Activated naive CD8-positive, alpha-beta T cell treated with anti-CD3 and anti-CD28 coated beads for 36 hours (primary cell): ENCODE data around the gene IDUA. TPM values are rescaled to one million over a fixed set of nuclear protein-coding genes. Genes with fewer than 3 reads are reported as not detected.
A peak's percentile ranks its signal among the peaks of the same experiment; 100 is the strongest.

ENCODE experiments used
- DNase-seq: peaks from one replicate; pipeline ENCODE4 v3.0.0; 2021
- H3K27ac Mint-ChIP-seq: one replicate; pipeline ENCODE4 v1.8.0; 2022; ENCODE audit warnings: mild to moderate bottlenecking, moderate library complexity, mixed read lengths
- H3K27me3 Mint-ChIP-seq: one replicate; pipeline ENCODE4 v1.8.0; 2022; ENCODE audit warnings: mild to moderate bottlenecking, mixed read lengths
- H3K36me3 Mint-ChIP-seq: one replicate; pipeline ENCODE4 v1.8.0; 2021; ENCODE audit warnings: mild to moderate bottlenecking, mixed read lengths
- H3K4me1 Mint-ChIP-seq: one replicate; pipeline ENCODE4 v1.8.0; 2021; ENCODE audit warnings: mixed read lengths
- H3K4me3 Mint-ChIP-seq: one replicate; pipeline ENCODE4 v1.8.0; 2022; ENCODE audit warnings: mild to moderate bottlenecking, moderate library complexity, mixed read lengths
- H3K9me3 Mint-ChIP-seq: one replicate; pipeline ENCODE4 v1.8.0; 2022; ENCODE audit warnings: mixed read lengths
- total RNA-seq, 2 experiments: library from RNA; stranded (reverse); gene quantifications; one replicate each; pipeline ENCODE4 v1.2.3, GENCODE V29; 2021

Gene IDUA
- total RNA-seq, 2 experiments from 2014 or later = 6.6 to 7.1 TPM

DNA sequence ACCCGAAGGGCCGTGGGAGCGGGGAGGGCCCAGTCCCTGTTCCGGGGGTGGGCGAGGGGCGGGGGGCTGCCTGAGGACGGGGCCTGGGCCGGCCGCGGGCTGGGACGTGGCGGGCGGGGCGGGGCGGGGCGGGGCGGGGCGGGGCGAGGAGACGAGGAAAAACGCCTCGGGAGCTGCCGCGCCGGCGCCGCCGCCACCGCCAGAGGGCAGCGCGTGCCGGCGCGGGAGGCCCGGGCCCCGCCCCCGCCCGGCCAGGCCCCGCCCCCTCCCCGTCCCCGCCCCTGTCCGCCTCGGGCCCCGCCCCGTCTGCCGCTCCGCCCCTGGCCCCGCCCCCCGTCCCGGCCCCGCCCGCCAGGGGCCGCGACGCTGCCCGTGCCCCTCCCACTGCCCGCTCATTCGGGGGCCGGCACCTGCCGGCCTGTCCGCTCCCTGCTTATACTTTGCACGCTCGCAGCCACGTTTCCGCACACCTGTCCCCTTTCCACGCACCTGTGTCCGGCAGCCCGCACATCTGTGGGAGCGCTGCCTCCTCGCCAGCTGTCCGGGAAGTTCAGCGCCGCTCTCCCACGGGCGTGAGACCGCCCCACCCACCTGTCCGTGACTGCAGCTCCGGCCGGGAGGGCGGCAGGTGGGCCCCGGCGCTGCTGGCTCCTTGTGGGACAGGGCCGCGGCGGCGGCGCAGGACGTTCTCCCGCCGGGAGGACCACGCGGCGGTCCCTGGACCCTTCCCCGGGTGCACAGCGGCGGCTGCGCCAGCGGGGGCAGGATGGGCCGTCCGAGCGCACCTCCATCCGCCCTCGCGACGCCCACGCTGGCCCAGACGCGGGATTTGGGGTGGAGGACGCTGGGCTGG is 22.9 kb downstream of the IDUA start:
- Mint-ChIP-seq H3K4me3 (peak overlapping the region; percentile 73), H3K36me3 (no peaks in the 10 kb centered on the region), H3K4me1 (peaks cover 10% of the 10 kb centered on the region), H3K9me3 (no peaks in the 10 kb centered on the region), H3K27ac (no peak overlapping the region), H3K27me3 (peaks cover 35% of the 10 kb centered on the region)
- peak; percentile 80 for DNase-seq

DNA sequence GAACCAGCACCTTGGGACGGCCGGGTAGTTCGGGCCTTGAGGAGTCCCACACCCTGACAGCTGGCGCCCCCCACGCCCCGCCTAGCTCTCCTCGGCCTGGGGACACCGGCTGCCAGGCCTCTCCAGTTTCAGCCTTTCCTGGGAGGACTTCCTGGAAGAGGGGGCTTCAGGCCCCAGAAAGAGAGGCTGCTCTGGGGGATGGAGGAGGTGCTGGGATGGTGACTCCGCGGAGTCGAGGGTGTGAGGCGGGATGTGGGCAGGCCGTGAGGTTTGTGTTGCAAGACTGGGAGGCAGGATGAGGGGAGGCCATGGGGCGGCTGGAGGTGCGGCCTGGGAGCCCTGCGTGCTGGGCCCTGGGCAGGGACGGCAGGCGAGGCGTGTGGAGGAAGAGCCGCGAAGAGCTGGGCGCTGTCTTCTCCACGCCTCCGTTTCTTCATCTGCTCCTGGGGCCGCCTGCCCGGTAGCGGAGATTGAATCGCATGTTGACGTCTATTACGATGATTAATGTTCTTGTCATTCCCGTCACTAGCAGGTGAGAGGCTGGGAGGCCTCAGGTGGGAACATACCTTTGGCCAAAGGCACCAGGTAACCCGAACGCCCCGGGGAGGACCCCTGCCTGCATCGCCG is 23.7 kb downstream of the IDUA start:
- peaks cover 10% of the 10 kb centered on the region for H3K4me1 Mint-ChIP-seq
- peak overlapping the region; percentile 73 for H3K4me3 Mint-ChIP-seq
- H3K9me3 Mint-ChIP-seq = no peaks in the 10 kb centered on the region
- H3K36me3 Mint-ChIP-seq = no peaks in the 10 kb centered on the region
- peak; percentile 81 for DNase-seq
- peaks cover 33% of the 10 kb centered on the region for H3K27me3 Mint-ChIP-seq
- peak overlapping the region; percentile 71 for H3K27ac Mint-ChIP-seq

DNA sequence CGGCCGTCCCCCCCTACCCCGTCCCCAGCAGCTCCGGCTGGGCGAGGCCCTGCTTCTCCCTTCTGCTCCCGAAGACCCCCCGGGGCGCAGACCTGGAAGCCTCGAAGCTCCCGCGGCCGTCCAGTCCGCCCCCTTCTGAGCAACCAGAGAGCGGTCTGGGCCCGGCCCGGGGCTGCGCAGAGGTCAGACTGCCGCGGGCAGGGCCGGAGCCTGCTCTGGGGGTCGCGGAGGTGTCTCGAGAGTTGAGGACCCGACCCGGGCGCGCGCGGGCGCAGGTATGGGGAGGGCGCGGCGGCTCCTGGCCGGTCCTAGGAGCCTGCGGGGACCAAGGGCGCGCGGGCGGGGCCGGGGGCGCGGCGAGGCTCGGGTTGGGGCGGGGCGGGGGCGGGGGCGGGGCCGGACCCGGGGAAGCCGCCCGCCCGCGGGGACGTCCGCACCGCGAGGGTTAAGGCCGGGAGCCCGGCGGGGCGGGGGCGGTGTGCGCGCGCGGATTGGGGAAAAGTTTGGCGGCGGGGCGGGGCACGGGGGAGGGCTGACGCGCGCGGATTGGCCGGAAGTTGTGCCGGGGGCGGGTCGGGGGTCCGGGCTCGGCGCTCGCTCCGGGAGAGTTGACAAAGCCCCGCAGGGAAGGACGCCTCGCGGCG is 24.3 kb downstream of the IDUA start, which contains the start of gene FGFRL1:
Gene FGFRL1, plus strand, starts transcription at position 605 of the 644 bp plus-strand sequence. CDS start 860 bp downstream, outside the sequence.
- no peaks in the 10 kb centered on the region for H3K36me3 Mint-ChIP-seq
- peaks cover 10% of the 10 kb centered on the region for H3K4me1 Mint-ChIP-seq

DNA sequence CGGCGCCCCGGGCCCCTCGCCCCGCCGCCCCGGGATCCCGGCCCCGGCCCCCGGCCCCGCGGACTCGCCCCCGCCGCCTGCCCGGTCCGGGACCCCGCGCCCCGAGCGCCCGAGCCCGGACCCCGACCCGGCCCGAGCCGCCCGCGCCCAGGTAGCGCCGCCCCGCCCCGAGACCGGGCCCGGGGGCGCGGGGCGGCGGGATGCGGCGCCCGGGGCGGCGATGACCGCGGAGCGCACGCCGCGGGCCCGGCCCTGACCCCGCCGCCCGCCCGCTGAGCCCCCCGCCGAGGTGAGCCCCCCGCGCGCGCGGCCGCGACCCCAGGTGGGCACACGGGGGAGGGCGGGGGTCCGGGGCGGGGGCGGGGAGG is 24.8 kb downstream of the IDUA start:
- Mint-ChIP-seq H3K27me3 (peaks cover 23% of the 10 kb centered on the region), H3K27ac (no peak overlapping the region), H3K9me3 (no peaks in the 10 kb centered on the region), H3K4me1 (peaks cover 10% of the 10 kb centered on the region), H3K4me3 (no peak overlapping the region), H3K36me3 (no peaks in the 10 kb centered on the region)
- no peak for DNase-seq

More for the DNA sequence above, 24.3 kb downstream of the IDUA start, which contains the start of gene FGFRL1:
- peak; percentile 93 for DNase-seq
- peak within 1 kb of the TSS; percentile 73 for H3K4me3 Mint-ChIP-seq
- H3K9me3 Mint-ChIP-seq = no peaks in the 10 kb centered on the region
- peaks cover 28% of the 10 kb centered on the region for H3K27me3 Mint-ChIP-seq
- peak within 1 kb of the TSS; percentile 71 for H3K27ac Mint-ChIP-seq

DNA sequence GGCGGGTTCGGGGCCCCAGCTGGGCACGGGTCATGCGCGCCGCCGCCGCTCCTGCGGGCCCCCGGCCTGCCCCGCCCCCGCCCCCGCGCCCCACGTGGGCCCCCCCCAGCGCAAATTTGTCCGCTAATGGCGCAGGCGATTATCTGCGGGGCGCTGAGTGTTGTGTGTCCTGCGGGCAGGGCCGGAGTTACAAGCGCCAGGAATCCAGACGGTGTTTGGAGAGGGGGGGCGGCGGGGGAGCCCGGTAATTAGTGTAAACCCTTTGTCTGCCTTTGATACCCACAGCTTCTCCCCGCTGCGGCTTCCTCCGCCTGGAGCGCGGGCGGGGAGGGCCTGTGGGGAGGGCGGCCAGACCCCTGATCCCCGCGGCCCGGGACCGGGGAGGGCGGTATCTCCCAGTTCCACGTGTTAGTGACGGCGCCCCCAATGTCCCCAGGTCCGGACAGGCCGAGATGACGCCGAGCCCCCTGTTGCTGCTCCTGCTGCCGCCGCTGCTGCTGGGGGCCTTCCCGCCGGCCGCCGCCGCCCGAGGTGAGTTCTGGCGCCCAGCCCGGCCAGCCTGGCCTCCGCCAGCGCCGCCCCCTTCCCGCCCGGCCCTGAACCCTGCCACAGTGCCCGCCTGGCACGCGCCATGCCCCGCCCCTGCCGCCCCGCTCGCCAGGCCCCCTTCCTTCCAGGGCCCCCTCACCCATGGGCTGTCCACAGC is 25.3 kb downstream of the IDUA start:
- Mint-ChIP-seq H3K36me3 (no peaks in the 10 kb centered on the region), H3K27ac (no peak overlapping the region), H3K27me3 (peaks cover 18% of the 10 kb centered on the region), H3K9me3 (no peaks in the 10 kb centered on the region), H3K4me3 (peak overlapping the region; percentile 69), H3K4me1 (peaks cover 10% of the 10 kb centered on the region)
- DNase-seq = peak; percentile 41

DNA sequence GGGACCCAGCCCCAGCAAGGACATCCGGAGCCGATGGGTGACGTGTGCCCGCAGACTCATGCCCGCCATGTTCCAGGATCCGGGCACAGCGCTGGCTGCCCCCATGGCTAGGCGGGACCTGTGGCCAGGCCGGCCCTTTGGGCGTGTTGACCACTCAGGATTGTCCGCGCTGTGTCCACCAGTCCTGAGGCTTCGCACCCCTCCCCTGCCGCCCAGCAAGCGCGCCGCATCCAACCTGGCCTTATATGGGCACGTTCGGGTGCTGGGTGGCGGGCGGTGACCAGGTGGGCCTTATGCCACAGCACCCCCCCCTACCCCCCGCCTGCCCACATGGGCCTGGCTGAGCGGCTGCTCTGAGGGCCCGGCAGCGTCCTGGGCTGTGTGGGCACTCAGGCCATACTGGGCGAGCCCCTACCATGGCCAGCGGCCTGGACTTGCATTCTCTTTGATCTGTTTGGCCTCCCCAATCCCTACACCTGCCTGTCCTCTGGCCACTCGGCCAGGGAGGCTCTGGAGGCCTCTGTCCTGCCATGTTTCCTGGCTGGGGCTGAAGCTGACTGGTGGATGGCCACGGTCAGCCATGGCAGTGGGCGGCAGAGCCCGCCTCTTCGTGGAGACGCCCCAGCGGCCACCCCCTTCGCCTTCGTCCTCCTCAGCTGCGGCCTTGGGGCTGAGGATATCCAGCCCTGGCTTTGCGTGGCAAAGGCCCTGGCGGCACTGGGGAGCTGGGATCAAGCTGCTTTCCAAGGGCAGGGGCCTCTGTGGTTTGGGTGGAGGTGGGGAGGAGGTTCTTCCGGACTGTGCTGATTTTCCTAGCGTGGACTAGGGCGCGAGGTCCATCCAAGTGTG is 26.6 kb downstream of the IDUA start:
- Mint-ChIP-seq H3K27ac (no peak overlapping the region), H3K4me3 (peak overlapping the region; percentile 34), H3K36me3 (no peaks in the 10 kb centered on the region), H3K27me3 (peaks cover 8% of the 10 kb centered on the region), H3K4me1 (peaks cover 10% of the 10 kb centered on the region), H3K9me3 (no peaks in the 10 kb centered on the region)
- DNase-seq = no peak

DNA sequence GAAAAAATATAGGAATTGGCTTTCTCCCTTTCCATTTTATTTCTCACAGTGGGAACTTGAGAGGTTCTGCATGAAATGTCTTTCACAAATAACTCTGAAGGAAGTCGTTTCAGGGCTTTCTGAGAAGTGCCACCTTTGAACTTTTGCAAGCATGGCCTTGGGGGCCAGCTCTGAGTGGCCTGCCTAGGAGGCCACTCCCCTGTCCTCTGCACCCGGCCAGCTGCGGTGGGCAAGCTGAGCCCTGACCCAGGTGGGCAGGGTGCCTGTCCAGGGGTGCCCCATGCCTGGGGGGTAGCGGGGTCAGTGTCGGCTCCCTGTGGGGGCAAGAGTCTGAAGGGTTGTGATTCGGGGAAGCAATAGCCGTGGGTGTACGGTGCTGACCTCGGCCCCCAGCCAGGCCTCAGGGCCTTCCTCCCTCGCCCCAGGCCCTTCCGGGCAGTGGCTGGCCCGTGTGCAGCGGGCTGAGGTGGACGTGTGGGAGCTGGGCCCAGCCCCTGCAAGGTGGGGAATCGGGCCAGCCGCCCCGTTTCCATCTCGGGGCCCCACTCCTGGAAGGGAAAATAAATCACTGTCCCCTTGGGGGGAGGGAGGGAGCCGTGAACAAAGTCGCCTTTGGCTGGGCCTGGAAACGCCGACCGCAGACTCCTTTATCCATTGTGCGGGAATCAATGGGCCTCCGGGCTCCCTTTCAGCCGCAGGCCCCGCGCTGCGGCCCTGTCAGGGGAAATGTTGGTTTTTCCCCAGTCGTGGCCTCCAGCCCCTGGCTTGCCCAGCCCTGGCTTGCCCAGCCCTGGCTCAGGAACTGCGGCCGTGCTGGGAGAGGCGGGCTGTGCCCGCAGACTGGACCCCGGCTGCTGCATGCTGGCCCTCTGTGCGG is 27.7 kb downstream of the IDUA start:
- Mint-ChIP-seq H3K27me3 (no peaks in the 10 kb centered on the region), H3K9me3 (no peaks in the 10 kb centered on the region), H3K4me1 (peaks cover 6% of the 10 kb centered on the region), H3K27ac (no peak overlapping the region), H3K4me3 (no peak overlapping the region), H3K36me3 (no peaks in the 10 kb centered on the region)
- DNase-seq = no peak

DNA sequence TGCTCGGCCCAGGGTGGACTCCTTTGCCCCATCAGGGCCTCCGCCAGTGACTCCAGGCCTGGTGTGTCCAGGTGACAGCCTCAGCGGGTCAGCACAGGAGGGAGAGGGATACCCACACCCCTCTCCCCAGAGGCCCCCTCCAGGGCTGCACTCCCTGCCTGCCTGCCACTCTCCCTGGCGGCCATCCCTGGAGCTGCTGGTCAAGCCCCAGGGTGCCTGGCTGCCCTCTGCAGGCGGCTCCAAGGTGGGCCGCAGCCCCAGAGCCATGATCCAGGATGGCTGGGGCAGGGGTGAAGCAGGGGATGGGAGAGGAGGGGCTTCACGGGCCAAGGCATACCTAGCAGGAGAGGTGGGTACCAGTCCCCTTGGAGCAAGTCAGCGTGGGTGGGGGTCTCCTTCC is 28.3 kb downstream of the IDUA start:
- DNase-seq = no peak
- H3K9me3 Mint-ChIP-seq = no peaks in the 10 kb centered on the region
- H3K4me3 Mint-ChIP-seq = no peak overlapping the region
- H3K27me3 Mint-ChIP-seq = no peaks in the 10 kb centered on the region
- no peaks in the 10 kb centered on the region for H3K36me3 Mint-ChIP-seq
- H3K27ac Mint-ChIP-seq = no peak overlapping the region
- H3K4me1 Mint-ChIP-seq = peaks cover 6% of the 10 kb centered on the region

DNA sequence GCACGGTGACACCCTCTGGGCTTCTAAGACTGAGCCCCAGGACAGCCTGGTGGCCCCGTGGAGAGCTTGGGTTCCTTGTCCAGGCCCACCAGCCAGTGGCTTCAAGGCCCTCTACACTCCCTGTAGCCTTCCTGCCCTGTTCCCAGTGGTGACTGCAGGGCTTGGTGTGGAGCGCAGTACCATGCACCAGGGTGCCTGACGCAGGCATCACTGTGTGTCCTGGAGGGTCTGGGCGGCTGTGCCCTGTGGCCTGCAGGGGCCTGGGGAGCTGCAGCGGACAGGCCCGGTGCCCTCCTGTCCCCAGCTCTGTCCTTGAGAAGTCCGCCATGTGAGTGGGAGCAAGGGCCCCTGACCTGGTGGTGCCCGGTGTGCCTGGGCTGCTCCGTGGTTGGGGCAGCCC is 28.9 kb downstream of the IDUA start:
- Mint-ChIP-seq H3K27me3 (no peaks in the 10 kb centered on the region), H3K27ac (no peak overlapping the region), H3K4me3 (no peak overlapping the region), H3K36me3 (no peaks in the 10 kb centered on the region), H3K9me3 (no peaks in the 10 kb centered on the region), H3K4me1 (peaks cover 2% of the 10 kb centered on the region)
- no peak for DNase-seq

DNA sequence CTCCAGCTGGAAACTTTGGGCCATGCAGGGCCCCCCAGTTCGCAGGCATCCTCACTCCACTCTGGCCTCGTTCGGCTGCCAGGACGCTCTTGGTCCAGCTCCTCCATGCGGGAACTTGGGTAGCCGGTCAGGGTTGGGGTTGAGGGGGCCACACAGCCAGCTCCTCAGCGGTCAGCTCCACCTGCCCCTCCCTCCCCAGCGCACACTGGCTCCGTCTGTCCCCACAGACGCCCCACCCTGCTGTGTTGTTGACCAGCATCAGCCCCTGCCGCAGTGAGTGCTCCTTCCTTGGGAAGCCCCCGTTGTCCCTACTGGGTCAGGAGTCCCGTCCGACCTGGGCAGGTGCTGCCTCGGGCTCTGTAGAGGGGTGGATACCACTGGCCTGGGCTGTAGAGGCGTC is 30.4 kb downstream of the IDUA start:
- Mint-ChIP-seq H3K27me3 (no peaks in the 10 kb centered on the region), H3K27ac (no peak overlapping the region), H3K9me3 (no peaks in the 10 kb centered on the region), H3K36me3 (no peaks in the 10 kb centered on the region), H3K4me1 (peaks cover 1% of the 10 kb centered on the region), H3K4me3 (no peak overlapping the region)
- DNase-seq = no peak

DNA sequence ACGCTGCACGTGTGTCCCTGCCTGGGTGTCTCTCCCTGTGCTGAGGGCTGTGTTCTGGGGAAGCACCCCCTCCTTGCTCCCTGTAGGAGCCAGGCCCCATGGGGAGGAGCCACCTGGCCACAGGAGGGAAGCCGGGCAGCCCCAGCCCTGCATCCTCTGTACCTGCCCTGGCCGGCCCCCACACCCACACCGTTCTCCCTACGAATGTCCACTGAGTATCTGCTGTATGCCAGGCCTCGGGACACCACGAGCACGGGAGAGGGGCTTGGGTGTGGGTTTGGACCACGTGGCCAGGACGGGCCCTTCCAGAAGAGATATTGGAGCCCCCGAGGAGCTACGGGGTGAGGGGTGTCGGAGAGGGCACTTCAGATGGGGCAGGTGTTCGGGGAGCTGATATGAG is 30.9 kb downstream of the IDUA start:
- Mint-ChIP-seq H3K4me3 (no peak overlapping the region), H3K27me3 (no peaks in the 10 kb centered on the region), H3K27ac (no peak overlapping the region), H3K36me3 (no peaks in the 10 kb centered on the region), H3K9me3 (no peaks in the 10 kb centered on the region), H3K4me1 (peaks cover 1% of the 10 kb centered on the region)
- no peak for DNase-seq

DNA sequence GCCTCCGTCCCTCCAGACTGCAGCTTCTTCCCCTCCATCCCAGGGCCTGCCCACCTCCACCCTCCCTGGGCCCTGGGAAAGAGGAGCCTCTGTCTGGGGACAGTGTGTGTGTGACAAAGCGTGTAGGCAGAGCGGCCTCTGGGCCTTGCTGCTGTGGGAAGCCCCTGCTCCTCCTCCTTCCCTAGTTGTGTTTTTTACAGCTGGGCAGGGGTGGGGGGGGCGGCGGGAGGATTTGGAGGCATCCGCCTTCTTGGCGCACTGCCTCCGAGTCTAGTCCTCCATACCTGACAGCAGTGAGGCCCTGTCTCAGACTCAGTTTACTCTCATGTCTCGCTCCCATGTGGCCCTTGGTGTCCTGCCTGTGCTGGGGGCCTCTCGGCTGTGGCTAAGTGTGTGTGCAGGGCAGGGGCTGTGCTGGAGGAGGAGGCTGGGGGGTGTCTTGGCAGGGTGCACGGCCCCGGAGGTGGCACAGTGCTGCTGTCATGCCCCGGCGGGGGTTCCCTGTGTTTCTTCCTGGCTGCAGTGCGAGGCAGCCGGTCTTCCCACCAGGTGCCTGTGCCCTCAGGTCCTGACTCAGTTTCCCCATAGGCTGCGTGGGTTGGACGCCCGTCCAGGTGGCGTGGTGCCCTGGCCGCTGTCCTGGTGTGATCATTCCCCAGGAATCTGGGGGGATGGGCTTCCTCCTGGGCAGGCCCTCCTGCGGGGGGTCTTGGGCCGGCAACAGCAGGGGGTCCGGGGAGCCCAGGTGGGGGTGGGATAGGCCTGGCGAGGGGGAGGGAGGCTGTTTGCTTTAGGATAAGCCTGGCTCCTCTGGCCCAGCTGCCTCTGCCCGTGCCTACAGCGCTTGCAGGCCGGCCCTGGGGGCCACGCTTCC is 31.5 kb downstream of the IDUA start:
- H3K4me1 Mint-ChIP-seq = peaks cover 1% of the 10 kb centered on the region
- H3K36me3 Mint-ChIP-seq = no peaks in the 10 kb centered on the region
- H3K27me3 Mint-ChIP-seq = no peaks in the 10 kb centered on the region
- H3K27ac Mint-ChIP-seq = no peak overlapping the region
- H3K9me3 Mint-ChIP-seq = no peaks in the 10 kb centered on the region
- DNase-seq = no peak
- H3K4me3 Mint-ChIP-seq = no peak overlapping the region

DNA sequence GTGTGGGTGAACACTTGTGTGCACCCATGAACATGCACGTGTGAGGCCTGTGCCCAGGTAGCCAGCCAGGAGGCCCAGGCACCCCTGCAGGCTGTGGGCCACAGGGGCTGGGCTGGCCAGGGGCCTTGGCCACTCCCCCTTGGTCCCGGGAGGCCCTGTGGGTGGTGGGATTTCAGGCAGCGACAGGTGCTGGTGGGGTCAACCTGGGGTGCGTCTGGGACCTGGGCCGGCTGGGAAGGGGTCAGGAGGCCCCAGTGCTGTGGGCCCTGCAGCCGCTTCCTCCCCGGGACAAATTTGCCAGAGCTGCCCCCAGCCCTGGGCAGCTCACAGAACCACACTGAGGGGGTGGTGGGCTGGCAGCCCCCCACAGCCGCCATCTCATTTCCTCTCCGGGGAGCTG is 32.5 kb downstream of the IDUA start:
- Mint-ChIP-seq H3K36me3 (no peaks in the 10 kb centered on the region), H3K9me3 (no peaks in the 10 kb centered on the region), H3K4me1 (no peaks in the 10 kb centered on the region)

More for the DNA sequence above, 32.5 kb downstream of the IDUA start:
- no peak for DNase-seq
- Mint-ChIP-seq H3K27ac (no peak overlapping the region), H3K4me3 (no peak overlapping the region), H3K27me3 (no peaks in the 10 kb centered on the region)
